Smooth muscle cell (in vitro differentiated cells): ENCODE results near the gene ABAT. TPM values are rescaled to one million over a fixed set of nuclear protein-coding genes. Genes with fewer than 3 reads are reported as not detected.

ENCODE experiments used
- DNase-seq: peaks from one replicate; lab custom pipeline; 2025; ENCODE audit not compliant: unreplicated experiment; lab: John Stamatoyannopoulos, UW
- H2AFZ ChIP-seq: fragments of 200-600 bp; sonication (generic); 2 replicates; pipeline ENCODE4 v1.6.0; 2016; ENCODE audit warnings: antibody characterized with exemption, low read depth, mild to moderate bottlenecking
- H3F3A ChIP-seq: fragments of 200-600 bp; sonication (generic); 2 replicates; pipeline ENCODE4 v1.6.0; 2017; ENCODE audit warnings: antibody characterized with exemption, low read depth
- H3K27ac ChIP-seq: fragments of 200-600 bp; sonication (generic); 2 replicates; pipeline ENCODE4 v1.5.1; 2016; ENCODE audit warnings: low read depth, mild to moderate bottlenecking
- H3K27me3 ChIP-seq: fragments of 200-600 bp; sonication (generic); 2 replicates; pipeline ENCODE4 v1.6.1; 2016; ENCODE audit warnings: low read depth, mild to moderate bottlenecking
- H3K36me3 ChIP-seq: fragments of 200-600 bp; sonication (generic); 2 replicates; pipeline ENCODE4 v1.5.1; 2016; ENCODE audit warnings: low read depth
- H3K4me1 ChIP-seq: fragments of 200-600 bp; sonication (generic); 2 replicates; pipeline ENCODE4 v1.5.1; 2016; ENCODE audit warnings: low read depth
- H3K4me2 ChIP-seq: fragments of 200-600 bp; sonication (generic); 2 replicates; pipeline ENCODE4 v1.6.0; 2016; ENCODE audit warnings: mild to moderate bottlenecking
- H3K4me3 ChIP-seq: fragments of 200-600 bp; sonication (generic); 2 replicates; pipeline ENCODE4 v1.5.1; 2016; ENCODE audit warnings: mild to moderate bottlenecking
- H3K79me2 ChIP-seq: fragments of 200-600 bp; sonication (generic); 2 replicates; pipeline ENCODE4 v1.6.0; 2016; ENCODE audit warnings: low read depth, mild to moderate bottlenecking
- H3K9ac ChIP-seq: fragments of 200-600 bp; sonication (generic); 2 replicates; pipeline ENCODE4 v1.6.0; 2016; ENCODE audit warnings: low read depth
- H3K9me3 ChIP-seq: fragments of 200-600 bp; sonication (generic); replicated peaks from 2 replicates; pipeline ENCODE4 v1.5.1; 2016; ENCODE audit warnings: low read depth
- H4K20me1 ChIP-seq: fragments of 200-600 bp; sonication (generic); 2 replicates; pipeline ENCODE4 v1.6.0; 2016; ENCODE audit warnings: low read depth
- CTCF ChIP-seq: fragments of 200-600 bp; sonication (generic); IDR thresholded peaks from 2 replicates; pipeline ENCODE4 v1.5.1; 2017; ENCODE audit warnings: borderline replicate concordance, mild to moderate bottlenecking, antibody characterized with exemption; ENCODE audit not compliant: insufficient read depth, poor library complexity, severe bottlenecking
- WGBS: methylation state at CpG from one replicate; pipeline ENCODE4 v1.1.7; 2016; ENCODE audit warnings: low lambda C conversion rate; 5-methylcytosine and 5-hydroxymethylcytosine counted together
- polyA plus RNA-seq: library from polyadenylated mRNA; unstranded; fragments of >200 nt; fragmentation: Nextera tagmentation; extraction: Ambion mirVana; gene quantifications from 2 replicates; pipeline ENCODE4 v1.2.1, GENCODE V29; 2016
- total RNA-seq: library from RNA; depleted of rRNA; stranded (reverse); fragments of >200 nt; gene quantifications from 2 replicates; pipeline ENCODE4 v1.2.3, GENCODE V29; 2014

Gene ABAT
- total and polyA plus RNA-seq, 2 experiments from 2014 or later, result 9.2 to 11.3 TPM

- Histone ChIP-seq H3K27me3 (no peaks in the 10 kb centered on the region), H2AFZ (no peak overlapping the region), H3K79me2 (no peaks in the 10 kb centered on the region), H3F3A (no peaks in the 10 kb centered on the region), H3K36me3 (no peaks in the 10 kb centered on the region), H3K9me3 (no peaks in the 10 kb centered on the region), H3K4me1 (no peaks in the 10 kb centered on the region), H3K4me2 (no peak overlapping the region), H3K4me3 (no peak overlapping the region), H3K27ac (no peak overlapping the region), H3K9ac (no peak overlapping the region), H4K20me1 (no peaks in the 10 kb centered on the region)
- WGBS, result 97% methylated on average over 5 of the region's 5 CpGs
- DNase-seq, result no peak
- no peak for TF ChIP-seq CTCF
Measured at GRCh38 chr16:8735574-8735973, 61.2 kb downstream of the ABAT start.

DNA sequence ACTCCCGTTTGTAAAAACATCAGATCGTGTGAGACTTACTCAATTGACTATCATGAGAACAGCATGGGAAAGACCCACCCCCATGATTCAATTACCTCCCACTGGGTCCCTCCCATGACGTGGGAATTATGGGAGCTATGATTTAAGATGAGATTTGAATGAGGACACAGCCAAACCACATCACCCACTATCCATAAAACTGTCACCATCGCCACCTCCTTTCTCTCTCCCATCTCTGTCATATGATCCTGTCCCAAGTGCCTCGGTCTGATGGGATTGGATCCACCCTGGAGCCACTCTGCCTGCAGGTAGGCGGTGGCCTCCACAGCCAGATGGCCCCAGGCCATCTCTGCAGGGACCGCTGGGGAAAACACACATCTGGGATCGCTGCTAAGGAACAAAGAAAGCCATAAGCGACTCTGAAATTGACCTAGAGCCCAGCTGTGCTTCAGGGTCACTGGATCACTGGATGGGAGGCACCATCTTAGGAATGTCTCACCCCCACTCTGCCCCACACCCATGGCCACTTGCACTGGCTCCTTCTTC is 61.8 kb downstream of the ABAT start:
- no peaks in the 10 kb centered on the region for H3K9me3 ChIP-seq

GRCh38 chr16:8739151-8739550 is 64.7 kb downstream of the ABAT start:
- no peak for TF ChIP-seq CTCF
- Histone ChIP-seq H3F3A (no peaks in the 10 kb centered on the region), H3K9me3 (no peaks in the 10 kb centered on the region), H3K4me1 (no peaks in the 10 kb centered on the region), H2AFZ (no peak overlapping the region), H3K27ac (no peak overlapping the region), H3K27me3 (no peaks in the 10 kb centered on the region), H3K4me2 (no peak overlapping the region), H3K9ac (no peak overlapping the region), H3K4me3 (no peak overlapping the region), H3K36me3 (no peaks in the 10 kb centered on the region), H3K79me2 (no peaks in the 10 kb centered on the region), H4K20me1 (no peaks in the 10 kb centered on the region)
- 76% methylated on average over 6 of the region's 6 CpGs for WGBS
- no peak for DNase-seq

More for the DNA sequence above, 61.8 kb downstream of the ABAT start:
- no peak for TF ChIP-seq CTCF
- Histone ChIP-seq H4K20me1 (no peaks in the 10 kb centered on the region), H3K9ac (no peak overlapping the region), H3K79me2 (no peaks in the 10 kb centered on the region), H3K4me1 (no peaks in the 10 kb centered on the region), H3K4me3 (no peak overlapping the region), H2AFZ (no peak overlapping the region), H3K36me3 (no peaks in the 10 kb centered on the region), H3F3A (no peaks in the 10 kb centered on the region), H3K4me2 (no peak overlapping the region), H3K27ac (no peak overlapping the region), H3K27me3 (no peaks in the 10 kb centered on the region)
- no peak for DNase-seq
- 79% methylated on average over 9 of the region's 9 CpGs for WGBS

DNA sequence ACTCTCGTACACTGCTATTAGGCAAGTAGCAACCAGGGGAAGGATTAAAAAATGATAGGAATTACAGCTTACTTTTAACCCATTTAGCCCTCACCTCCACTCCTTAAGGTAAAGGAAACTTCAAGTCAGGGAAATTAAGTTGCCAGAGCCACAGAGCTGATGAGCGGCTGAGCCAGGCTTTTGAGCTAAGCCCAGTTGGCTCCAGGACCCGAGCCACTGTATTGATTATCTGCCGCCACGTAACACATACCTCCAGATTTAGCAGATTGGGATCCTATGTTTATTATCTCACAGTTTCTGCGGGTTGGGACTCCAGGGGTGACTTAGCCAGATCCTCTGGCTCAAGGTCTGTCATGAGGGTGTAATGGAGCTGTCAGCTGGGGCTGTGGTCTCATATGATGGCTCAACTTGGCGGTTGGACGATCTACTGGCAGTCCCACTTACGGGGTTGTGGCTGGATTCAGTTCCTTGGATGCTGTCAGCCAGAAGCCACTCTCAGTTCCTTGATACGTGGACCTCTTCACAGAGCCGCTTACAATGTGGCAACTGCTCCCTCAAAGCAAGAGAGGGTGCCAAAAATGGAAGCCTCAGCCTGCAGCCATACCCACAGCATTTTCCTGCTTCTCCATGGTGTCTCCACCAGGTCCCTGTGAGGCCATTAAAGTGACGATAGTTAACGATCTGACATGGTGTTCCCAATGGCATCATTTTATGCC is 65.7 kb downstream of the ABAT start:
- no peak for DNase-seq
- H3K27ac ChIP-seq, result no peak overlapping the region
- no peaks in the 10 kb centered on the region for H3K9me3 ChIP-seq
- no peak overlapping the region for H2AFZ ChIP-seq
- no peaks in the 10 kb centered on the region for H3K4me1 ChIP-seq
- no peaks in the 10 kb centered on the region for H3K36me3 ChIP-seq
- no peaks in the 10 kb centered on the region for H3K27me3 ChIP-seq
- H3K4me3 ChIP-seq, result no peak overlapping the region
- no peak overlapping the region for H3K4me2 ChIP-seq
- WGBS, result 95% methylated on average over 13 of the region's 13 CpGs
- no peak for TF ChIP-seq CTCF
- no peaks in the 10 kb centered on the region for H3F3A ChIP-seq
- H3K9ac ChIP-seq, result no peak overlapping the region
- no peaks in the 10 kb centered on the region for H3K79me2 ChIP-seq
- no peaks in the 10 kb centered on the region for H4K20me1 ChIP-seq
